Measurements from ENCODE around the gene BPIFB4.
"Not testable (repeated sequence)": the region's sequence is repeated elsewhere in the genome, so short reads cannot be mapped to it uniquely, and the experiment has no call there.

BPIFB4 gene

DNA sequence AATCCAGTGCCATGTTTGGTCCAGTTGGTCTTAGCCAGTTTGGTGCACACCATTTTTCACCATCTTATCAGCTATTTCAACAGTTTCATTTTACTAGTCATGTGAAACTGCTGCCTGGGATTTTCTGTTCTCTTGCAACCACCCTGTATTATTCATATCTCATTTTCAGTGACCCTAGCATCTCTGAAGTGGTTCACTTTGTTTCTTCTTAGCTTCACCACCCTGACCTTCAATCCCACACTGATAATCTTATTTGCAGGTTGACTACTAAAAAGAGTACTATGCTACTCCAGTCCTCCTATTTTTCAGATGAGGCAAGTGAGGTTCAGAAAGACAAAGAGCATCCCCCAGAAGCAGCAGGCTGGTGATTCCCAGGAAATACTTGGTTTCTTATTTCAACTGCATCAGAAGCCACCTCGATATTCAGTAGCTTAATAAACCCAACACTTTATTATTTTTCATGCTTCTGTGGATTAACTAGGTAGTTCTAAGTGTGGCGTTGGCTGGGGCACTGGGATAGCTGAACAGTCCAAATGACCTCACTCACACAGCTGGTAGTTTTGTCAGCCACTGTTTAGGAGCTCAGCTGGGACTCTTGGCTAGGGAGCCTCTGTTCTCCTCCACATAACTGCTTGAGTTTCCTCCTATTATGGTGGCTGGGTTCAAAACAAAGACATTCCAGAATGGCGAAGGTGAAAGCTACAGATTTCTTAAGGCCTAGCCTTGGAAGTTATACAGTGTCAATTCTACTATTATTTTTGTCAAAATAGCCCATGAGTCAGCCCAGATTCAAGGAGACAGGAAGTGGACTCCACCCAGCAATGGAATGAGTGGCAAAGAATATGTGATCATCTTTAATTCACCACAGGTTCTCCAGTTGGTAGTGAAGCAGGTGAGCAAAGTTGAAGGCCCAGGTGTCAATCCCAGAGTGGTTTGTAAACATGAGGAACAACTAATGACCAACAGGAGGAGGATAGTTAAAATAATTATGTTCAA, 40.6 kb downstream of the BPIFB4 start:
- H3K9me3 ChIP-seq (ENCODE audit: control insufficient read depth in 2 of 2, low read length in 2 of 2) = no peaks in the 10 kb centered on the region
- H3K9ac ChIP-seq (ENCODE audit: low read length in 2 of 2) = no peak overlapping the region
- H3K27ac ChIP-seq (ENCODE audit: low read length) = no peak overlapping the region
- H3K27me3 ChIP-seq (ENCODE audit: control insufficient read depth in 1 of 2, insufficient read depth in 2 of 2, low read length in 2 of 2) = peaks cover 0 to 2% of the 10 kb centered on the region in 2 donors
- no peaks in the 10 kb centered on the region for H3K36me3 ChIP-seq (ENCODE audit: control insufficient read depth in 2 of 2, insufficient read depth in 2 of 2, low read length in 2 of 2)
- no peak overlapping the region for H3K4me3 ChIP-seq (ENCODE audit: low read length in 2 of 2)
- no peaks in the 10 kb centered on the region for H3K4me1 ChIP-seq (ENCODE audit: control insufficient read depth, insufficient read depth, low read length)

DNA sequence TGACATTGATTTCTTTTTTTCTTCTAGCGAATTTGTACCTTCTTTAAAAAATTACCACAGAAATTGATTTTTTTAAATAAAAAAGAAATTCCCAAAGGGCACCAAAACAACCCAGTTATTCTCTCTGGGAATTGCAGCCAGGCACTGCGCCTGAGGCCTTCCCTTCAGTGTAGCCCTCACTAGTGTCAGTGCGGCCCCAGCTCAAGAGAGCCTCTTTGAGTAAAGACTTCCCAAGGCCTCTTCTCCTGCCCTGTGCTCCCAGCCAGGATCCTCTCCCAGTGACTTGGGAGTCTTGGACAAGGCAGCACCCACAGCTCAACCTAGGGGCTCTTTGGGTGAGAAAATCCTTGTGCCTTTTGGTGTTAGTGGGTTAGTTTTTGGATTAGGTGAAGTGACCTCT, 41.5 kb downstream of the BPIFB4 start:
- H3K27me3 ChIP-seq (ENCODE audit: control insufficient read depth in 1 of 2, insufficient read depth in 2 of 2, low read length in 2 of 2) = peaks cover 0 to 4% of the 10 kb centered on the region in 2 donors
- no peaks in the 10 kb centered on the region for H3K36me3 ChIP-seq (ENCODE audit: control insufficient read depth in 2 of 2, insufficient read depth in 2 of 2, low read length in 2 of 2)
- H3K9ac ChIP-seq (ENCODE audit: low read length in 2 of 2) = no peak overlapping the region
- H3K27ac ChIP-seq (ENCODE audit: low read length) = no peak overlapping the region
- H3K4me3 ChIP-seq (ENCODE audit: low read length in 2 of 2) = no peak overlapping the region
- no peaks in the 10 kb centered on the region for H3K4me1 ChIP-seq (ENCODE audit: control insufficient read depth, insufficient read depth, low read length)
- H3K9me3 ChIP-seq (ENCODE audit: control insufficient read depth in 2 of 2, low read length in 2 of 2) = no peaks in the 10 kb centered on the region

GRCh38 chr20:33122297-33122696, 42.9 kb downstream of the BPIFB4 start:
- not testable (repeated sequence) for H3K4me1 ChIP-seq (ENCODE audit: control insufficient read depth, insufficient read depth, low read length); H3K36me3 ChIP-seq (ENCODE audit: control insufficient read depth in 2 of 2, insufficient read depth in 2 of 2, low read length in 2 of 2); H3K27me3 ChIP-seq (ENCODE audit: control insufficient read depth in 1 of 2, insufficient read depth in 2 of 2, low read length in 2 of 2); H3K27ac ChIP-seq (ENCODE audit: low read length); H3K4me3 ChIP-seq (ENCODE audit: low read length in 2 of 2); H3K9ac ChIP-seq (ENCODE audit: low read length in 2 of 2); H3K9me3 ChIP-seq (ENCODE audit: control insufficient read depth in 2 of 2, low read length in 2 of 2)

- H3K4me3 ChIP-seq (ENCODE audit: low read length in 2 of 2) = no peak overlapping the region
- H3K36me3 ChIP-seq (ENCODE audit: control insufficient read depth in 2 of 2, insufficient read depth in 2 of 2, low read length in 2 of 2) = no peaks in the 10 kb centered on the region
- no peaks in the 10 kb centered on the region for H3K9me3 ChIP-seq (ENCODE audit: control insufficient read depth in 2 of 2, low read length in 2 of 2)
- no peak overlapping the region for H3K9ac ChIP-seq (ENCODE audit: low read length in 2 of 2)
- peaks cover 0 to 6% of the 10 kb centered on the region in 2 donors for H3K27me3 ChIP-seq (ENCODE audit: control insufficient read depth in 1 of 2, insufficient read depth in 2 of 2, low read length in 2 of 2)
- H3K27ac ChIP-seq (ENCODE audit: low read length) = no peak overlapping the region
- H3K4me1 ChIP-seq (ENCODE audit: control insufficient read depth, insufficient read depth, low read length) = no peaks in the 10 kb centered on the region
Measured at GRCh38 chr20:33124261-33124660, 44.8 kb downstream of the BPIFB4 start.

DNA sequence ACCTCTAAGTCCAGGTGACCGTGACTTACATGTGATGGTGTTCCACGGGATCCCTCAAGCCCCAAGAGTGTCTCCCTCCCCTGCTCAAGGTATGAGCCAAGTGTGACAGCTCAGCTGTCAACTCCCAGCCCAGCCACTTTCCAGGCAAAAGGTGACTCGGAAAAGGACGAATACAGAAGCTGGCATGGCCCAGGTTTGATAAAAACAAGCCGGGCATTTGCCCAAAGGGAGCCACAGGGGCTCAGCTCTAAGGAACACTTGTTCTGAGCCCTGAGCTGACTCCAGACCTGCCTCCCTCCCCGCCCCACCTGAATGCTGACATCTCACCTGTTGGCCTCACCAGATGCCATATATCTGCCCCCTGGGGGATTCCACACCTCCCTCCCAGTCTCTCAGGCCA, 45.6 kb downstream of the BPIFB4 start:
- no peak overlapping the region for H3K27ac ChIP-seq (ENCODE audit: low read length)
- peaks cover 0 to 6% of the 10 kb centered on the region in 2 donors for H3K27me3 ChIP-seq (ENCODE audit: control insufficient read depth in 1 of 2, insufficient read depth in 2 of 2, low read length in 2 of 2)
- H3K36me3 ChIP-seq (ENCODE audit: control insufficient read depth in 2 of 2, insufficient read depth in 2 of 2, low read length in 2 of 2) = no peaks in the 10 kb centered on the region
- no peak overlapping the region for H3K9ac ChIP-seq (ENCODE audit: low read length in 2 of 2)
- no peaks in the 10 kb centered on the region for H3K4me1 ChIP-seq (ENCODE audit: control insufficient read depth, insufficient read depth, low read length)
- no peak overlapping the region for H3K4me3 ChIP-seq (ENCODE audit: low read length in 2 of 2)
- no peaks in the 10 kb centered on the region for H3K9me3 ChIP-seq (ENCODE audit: control insufficient read depth in 2 of 2, low read length in 2 of 2)

DNA sequence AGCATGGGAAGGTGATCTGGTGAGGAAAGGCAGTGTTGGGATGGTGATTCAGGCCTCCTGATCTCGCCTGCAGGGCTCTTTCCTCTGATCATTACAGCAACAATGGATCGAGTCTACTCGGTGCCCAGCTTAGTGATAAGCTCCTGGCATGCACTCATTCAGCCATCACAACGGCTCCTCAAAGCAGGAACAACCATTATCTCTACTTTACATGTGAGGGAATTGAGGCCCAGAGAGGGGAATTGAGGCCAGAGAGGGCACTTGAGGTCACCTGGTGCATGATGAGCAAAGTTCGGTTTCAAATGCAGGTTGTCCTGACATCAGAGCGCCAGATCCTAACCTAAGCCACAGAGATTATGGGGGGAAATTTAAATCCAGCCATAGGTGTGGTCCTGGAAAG, 46.5 kb downstream of the BPIFB4 start:
- peaks cover 0 to 13% of the 10 kb centered on the region in 2 donors for H3K27me3 ChIP-seq (ENCODE audit: control insufficient read depth in 1 of 2, insufficient read depth in 2 of 2, low read length in 2 of 2)
- no peaks in the 10 kb centered on the region for H3K9me3 ChIP-seq (ENCODE audit: control insufficient read depth in 2 of 2, low read length in 2 of 2)
- no peak overlapping the region for H3K4me3 ChIP-seq (ENCODE audit: low read length in 2 of 2)
- H3K36me3 ChIP-seq (ENCODE audit: control insufficient read depth in 2 of 2, insufficient read depth in 2 of 2, low read length in 2 of 2) = no peaks in the 10 kb centered on the region
- no peak overlapping the region for H3K27ac ChIP-seq (ENCODE audit: low read length)
- H3K9ac ChIP-seq (ENCODE audit: low read length in 2 of 2) = no peak overlapping the region
- no peaks in the 10 kb centered on the region for H3K4me1 ChIP-seq (ENCODE audit: control insufficient read depth, insufficient read depth, low read length)

DNA sequence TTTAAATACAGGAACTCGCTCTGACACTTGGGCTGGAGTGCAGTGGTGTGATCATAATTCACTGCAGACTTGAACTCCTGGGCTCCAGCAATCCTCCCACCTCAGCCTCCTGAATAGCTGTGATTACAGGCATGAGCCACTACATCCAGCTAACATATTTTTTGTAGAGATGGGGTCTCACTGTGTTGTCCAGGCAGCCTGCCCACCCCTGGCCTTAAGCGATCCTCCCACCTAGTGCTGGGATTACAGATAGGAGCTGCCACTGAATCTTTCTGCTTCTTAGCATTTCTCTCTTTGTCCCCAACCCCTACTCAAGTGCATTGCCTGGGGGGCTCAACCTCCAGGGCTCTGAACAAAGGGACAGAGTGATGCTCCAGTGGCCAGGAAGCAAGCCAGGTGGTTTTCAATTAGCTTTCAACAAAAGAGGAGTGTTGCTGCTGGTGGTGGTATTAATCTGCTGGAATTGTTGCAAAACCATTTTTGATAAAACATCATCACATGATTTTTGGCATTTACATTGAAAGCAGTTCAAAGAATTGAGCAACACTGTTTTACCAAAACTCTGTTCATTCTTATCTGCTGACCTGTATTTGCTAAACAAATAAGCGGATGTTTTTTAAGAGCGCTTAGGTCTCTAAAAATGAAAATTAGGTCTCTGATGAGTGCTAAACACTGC, 48.1 kb downstream of the BPIFB4 start:
- no peaks in the 10 kb centered on the region for H3K9me3 ChIP-seq (ENCODE audit: control insufficient read depth in 2 of 2, low read length in 2 of 2)
- no peak overlapping the region for H3K4me3 ChIP-seq (ENCODE audit: low read length in 2 of 2)
- peaks cover 0 to 15% of the 10 kb centered on the region in 2 donors for H3K27me3 ChIP-seq (ENCODE audit: control insufficient read depth in 1 of 2, insufficient read depth in 2 of 2, low read length in 2 of 2)
- H3K36me3 ChIP-seq (ENCODE audit: control insufficient read depth in 2 of 2, insufficient read depth in 2 of 2, low read length in 2 of 2) = no peaks in the 10 kb centered on the region
- no peaks in the 10 kb centered on the region for H3K4me1 ChIP-seq (ENCODE audit: control insufficient read depth, insufficient read depth, low read length)
- no peak overlapping the region for H3K9ac ChIP-seq (ENCODE audit: low read length in 2 of 2)
- H3K27ac ChIP-seq (ENCODE audit: low read length) = no peak overlapping the region

- no peak overlapping the region for H3K4me3 ChIP-seq (ENCODE audit: low read length in 2 of 2)
- H3K9me3 ChIP-seq (ENCODE audit: control insufficient read depth in 2 of 2, low read length in 2 of 2) = no peaks in the 10 kb centered on the region
- H3K4me1 ChIP-seq (ENCODE audit: control insufficient read depth, insufficient read depth, low read length) = no peaks in the 10 kb centered on the region
- H3K27me3 ChIP-seq (ENCODE audit: control insufficient read depth in 1 of 2, insufficient read depth in 2 of 2, low read length in 2 of 2) = peaks cover 0 to 15% of the 10 kb centered on the region in 2 donors
- no peak overlapping the region for H3K27ac ChIP-seq (ENCODE audit: low read length)
- H3K36me3 ChIP-seq (ENCODE audit: control insufficient read depth in 2 of 2, insufficient read depth in 2 of 2, low read length in 2 of 2) = no peaks in the 10 kb centered on the region
- no peak overlapping the region for H3K9ac ChIP-seq (ENCODE audit: low read length in 2 of 2)
Measured at GRCh38 chr20:33130568-33131061, 51.2 kb downstream of the BPIFB4 start.

DNA sequence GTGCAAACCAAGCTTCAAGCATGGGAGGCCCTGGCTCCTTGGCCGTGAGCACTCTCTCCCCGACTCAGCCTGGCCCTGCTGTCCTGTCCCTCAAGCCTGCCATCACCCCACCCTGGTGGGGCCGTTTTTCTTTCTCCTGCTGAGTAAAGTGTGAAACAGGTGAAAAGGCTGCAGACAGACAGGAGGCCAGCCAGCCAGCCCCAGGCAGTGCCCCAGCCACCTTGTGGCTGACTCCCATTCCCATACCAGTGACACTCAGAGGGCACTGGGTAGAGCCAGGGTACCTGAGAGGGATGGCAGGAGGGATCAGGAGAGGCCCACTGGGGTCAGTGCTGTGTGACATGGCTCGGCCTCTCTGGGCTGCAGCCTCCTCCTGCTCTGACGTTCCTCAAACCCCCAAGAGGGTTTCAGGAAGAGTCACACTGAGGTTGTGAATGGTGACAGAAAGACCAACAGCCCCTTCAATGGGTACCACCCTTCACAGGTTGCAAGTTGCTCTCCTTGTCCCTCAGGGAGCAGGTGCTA, 52.6 kb downstream of the BPIFB4 start:
- no peak overlapping the region for H3K9ac ChIP-seq (ENCODE audit: low read length in 2 of 2)
- H3K9me3 ChIP-seq (ENCODE audit: control insufficient read depth in 2 of 2, low read length in 2 of 2) = no peaks in the 10 kb centered on the region
- no peak overlapping the region for H3K27ac ChIP-seq (ENCODE audit: low read length)
- H3K27me3 ChIP-seq (ENCODE audit: control insufficient read depth in 1 of 2, insufficient read depth in 2 of 2, low read length in 2 of 2) = peaks cover 0 to 12% of the 10 kb centered on the region in 2 donors
- H3K4me1 ChIP-seq (ENCODE audit: control insufficient read depth, insufficient read depth, low read length) = no peaks in the 10 kb centered on the region
- H3K4me3 ChIP-seq (ENCODE audit: low read length in 2 of 2) = no peak overlapping the region
- H3K36me3 ChIP-seq (ENCODE audit: control insufficient read depth in 2 of 2, insufficient read depth in 2 of 2, low read length in 2 of 2) = no peaks in the 10 kb centered on the region

- H3K27ac ChIP-seq (ENCODE audit: low read length) = no peak overlapping the region
- no peaks in the 10 kb centered on the region for H3K9me3 ChIP-seq (ENCODE audit: control insufficient read depth in 2 of 2, low read length in 2 of 2)
- H3K27me3 ChIP-seq (ENCODE audit: control insufficient read depth in 1 of 2, insufficient read depth in 2 of 2, low read length in 2 of 2) = peaks cover 0 to 12% of the 10 kb centered on the region in 2 donors
- H3K36me3 ChIP-seq (ENCODE audit: control insufficient read depth in 2 of 2, insufficient read depth in 2 of 2, low read length in 2 of 2) = no peaks in the 10 kb centered on the region
- no peaks in the 10 kb centered on the region for H3K4me1 ChIP-seq (ENCODE audit: control insufficient read depth, insufficient read depth, low read length)
- H3K4me3 ChIP-seq (ENCODE audit: low read length in 2 of 2) = no peak overlapping the region
- H3K9ac ChIP-seq (ENCODE audit: low read length in 2 of 2) = no peak overlapping the region
Measured at GRCh38 chr20:33132513-33133372, 53.3 kb downstream of the BPIFB4 start.
